GM19025 (cell line): ENCODE measurements around the gene ERAL1.
"Not testable (repeated sequence)": the region's sequence is repeated elsewhere in the genome, so short reads cannot be mapped to it uniquely, and the experiment has no call there.

Experiments
- ATAC-seq: cut with Tn5 transposase; IDR thresholded peaks from one replicate; pipeline ENCODE4 v1.9.1; 2021; ENCODE audit warnings: mild to moderate bottlenecking, low read depth, moderate library complexity; ENCODE audit not compliant: unreplicated experiment

ERAL1 gene

DNA sequence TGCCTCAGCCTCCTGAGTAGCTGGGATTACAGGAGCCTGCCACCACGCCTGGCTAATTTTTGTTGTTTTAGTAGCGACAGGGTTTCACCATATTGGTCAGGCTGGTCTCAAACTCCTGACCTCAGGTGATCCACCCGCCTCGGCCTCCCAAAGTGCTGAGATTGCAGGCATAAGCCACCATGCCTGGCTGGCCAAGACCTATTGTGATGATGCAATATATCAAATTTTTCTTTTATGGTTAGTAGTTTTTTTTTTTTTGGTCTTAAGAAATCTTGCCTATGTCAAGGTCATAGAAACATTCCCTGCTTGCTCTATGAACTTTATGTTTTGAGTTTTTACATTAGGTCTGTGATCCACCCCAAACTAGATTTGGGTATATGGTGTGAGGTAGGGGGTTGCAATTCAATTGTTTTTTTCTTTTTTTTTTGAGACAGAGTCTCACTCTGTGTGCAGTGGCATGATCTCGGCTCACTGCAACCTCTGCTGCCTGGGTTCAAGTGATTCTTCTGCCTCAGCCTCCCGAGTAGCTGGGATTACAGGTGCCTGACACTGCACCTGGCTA, 22.4 kb downstream of the ERAL1 start:
- not testable (repeated sequence) for ATAC-seq

GRCh38 chr17:28878158-28878910, 23.5 kb downstream of the ERAL1 start:
- no peak for ATAC-seq

DNA sequence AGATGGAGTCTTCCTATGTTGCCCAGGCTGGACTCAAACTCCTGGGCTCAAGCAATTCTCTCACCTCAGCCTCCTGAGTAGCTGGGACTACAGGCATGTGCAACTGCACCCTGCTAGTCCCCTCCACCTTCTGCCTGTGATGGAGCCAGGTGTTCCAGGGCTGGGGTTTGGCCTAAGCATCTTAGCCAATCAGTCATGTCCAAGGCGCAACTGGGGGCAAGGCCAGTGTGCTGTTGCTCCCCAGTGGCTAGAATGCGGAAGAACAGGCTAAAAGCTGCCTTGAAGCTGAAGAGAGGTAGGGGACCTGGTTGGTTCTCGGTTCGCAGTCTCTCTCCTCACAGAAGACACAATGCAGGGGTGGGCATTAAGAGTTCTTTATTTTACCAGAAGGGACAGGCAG, 24.2 kb downstream of the ERAL1 start:
- no peak for ATAC-seq

DNA sequence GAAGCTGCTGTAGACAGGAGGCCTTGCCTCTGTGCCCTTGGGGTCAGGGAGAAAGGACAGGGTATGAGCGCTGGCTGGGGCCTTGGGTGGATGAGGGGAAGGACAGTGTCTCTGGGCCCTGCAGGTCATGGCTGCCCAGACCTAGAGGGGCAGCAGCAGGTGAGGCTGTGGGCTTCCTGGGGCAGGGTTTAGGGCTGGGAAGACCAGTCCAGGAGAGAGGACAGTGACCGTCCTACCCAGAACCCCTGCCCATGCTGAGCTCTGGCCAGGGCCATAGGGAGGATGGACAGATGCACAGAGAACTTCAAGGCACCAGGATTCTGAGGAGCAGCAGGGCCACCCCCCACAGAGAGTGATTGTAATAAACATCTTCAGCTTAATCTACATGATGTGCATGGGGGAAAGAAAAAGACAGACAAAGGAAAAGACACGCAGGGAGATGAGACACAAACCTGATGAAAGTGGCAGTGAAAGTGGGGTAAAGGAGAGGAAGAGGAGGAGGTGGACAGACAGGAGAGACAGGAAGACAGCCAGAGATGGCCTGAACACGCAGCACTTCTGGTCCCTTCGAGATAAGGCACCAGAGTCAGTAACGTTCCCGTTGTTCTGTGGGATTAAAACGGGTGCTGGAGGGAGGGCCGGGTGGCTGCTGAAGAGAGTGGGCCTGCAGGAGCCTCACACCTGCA, 25.2 kb downstream of the ERAL1 start:
- no peak for ATAC-seq

DNA sequence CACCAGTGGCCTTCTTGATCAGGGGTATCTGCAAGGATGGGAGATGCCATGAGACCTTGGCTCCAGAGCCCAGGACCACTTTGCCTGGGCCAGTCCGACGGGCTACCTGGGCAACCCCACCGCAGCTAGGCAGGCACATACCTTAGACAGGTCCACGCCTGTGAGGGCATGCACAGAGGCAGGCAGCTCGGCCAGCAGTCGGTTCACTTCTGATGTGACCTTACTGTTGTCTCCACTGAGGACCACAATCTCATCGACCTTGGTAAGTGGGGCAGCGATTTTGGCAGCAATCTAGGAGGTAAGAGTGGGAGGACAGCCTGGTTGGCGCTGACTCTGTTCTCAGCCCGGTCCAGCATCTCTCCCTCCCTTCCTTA, 25.7 kb downstream of the ERAL1 start:
- ATAC-seq = no peak

DNA sequence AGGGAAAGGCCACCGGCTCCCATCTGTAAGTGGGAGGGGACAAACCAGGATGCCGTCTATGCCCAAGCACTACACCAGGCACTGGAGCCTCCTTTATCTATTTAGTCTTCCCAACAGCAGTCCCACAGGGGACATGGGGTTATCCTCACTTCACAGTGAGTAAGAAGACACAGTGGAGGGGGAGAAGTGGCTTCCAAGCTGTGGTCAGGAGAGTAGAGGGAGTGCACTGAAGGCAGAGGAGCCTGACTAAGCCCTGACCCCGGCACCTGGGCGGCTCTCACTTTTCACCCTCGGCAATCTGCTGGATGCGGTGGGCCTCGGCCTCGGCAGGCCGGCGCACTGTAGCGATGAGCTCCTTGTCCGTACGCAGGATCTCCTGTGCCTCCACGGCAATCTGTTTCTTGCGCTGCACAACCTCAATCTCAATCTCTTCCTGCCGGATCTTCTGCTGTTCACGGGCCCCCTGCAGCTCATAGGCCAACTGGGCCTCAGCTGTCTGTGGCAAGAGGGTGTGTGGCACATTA, 26.8 kb downstream of the ERAL1 start:
- no peak for ATAC-seq

DNA sequence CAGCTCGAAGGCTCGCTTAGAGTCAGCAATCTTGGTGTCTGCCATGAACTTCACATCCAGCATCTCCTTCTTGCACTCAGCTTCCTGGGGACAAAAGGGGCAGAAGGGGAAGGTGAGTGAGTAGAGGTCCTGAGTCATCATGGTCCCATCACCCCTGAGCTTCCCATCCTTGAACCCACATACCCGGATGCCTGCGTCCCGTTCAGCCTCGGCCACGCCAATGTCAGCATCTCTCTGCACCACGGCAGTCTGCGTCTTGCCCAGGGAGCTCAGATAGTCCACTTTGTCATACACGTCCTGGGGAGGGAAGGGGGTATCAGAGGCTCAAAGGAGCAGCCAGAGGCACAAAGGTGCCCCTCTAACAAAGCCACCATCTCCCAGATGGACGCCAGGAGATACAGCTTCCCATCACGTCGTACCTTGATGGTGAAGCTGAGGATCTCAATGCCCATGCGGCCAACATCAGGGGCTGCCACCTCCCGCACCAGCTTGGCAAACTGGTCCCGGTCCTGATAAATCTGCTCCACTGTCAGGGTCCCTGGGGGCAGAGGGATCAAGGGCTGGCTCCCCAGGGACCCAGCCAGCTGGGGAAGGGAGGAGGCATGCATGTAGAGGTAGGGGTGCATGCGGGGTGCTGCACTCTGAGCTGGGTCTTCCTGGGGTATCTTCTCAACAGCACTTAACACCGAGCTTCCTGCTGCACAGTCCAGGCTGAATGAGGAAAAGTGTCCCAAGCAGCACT, 27.5 kb downstream of the ERAL1 start:
- no peak for ATAC-seq

- no peak for ATAC-seq
These were observed 29.3 kb downstream of the ERAL1 start for GRCh38 chr17:28883967-28884702.

GRCh38 chr17:28885363-28885762, 30.5 kb downstream of the ERAL1 start:
- no peak for ATAC-seq

GRCh38 chr17:28885951-28886350, 31.1 kb downstream of the ERAL1 start:
- ATAC-seq = no peak

- no peak for ATAC-seq
These were observed 33.2 kb downstream of the ERAL1 start for GRCh38 chr17:28887871-28888471.

GRCh38 chr17:28888832-28889231, 34.0 kb downstream of the ERAL1 start:
- no peak for ATAC-seq

DNA sequence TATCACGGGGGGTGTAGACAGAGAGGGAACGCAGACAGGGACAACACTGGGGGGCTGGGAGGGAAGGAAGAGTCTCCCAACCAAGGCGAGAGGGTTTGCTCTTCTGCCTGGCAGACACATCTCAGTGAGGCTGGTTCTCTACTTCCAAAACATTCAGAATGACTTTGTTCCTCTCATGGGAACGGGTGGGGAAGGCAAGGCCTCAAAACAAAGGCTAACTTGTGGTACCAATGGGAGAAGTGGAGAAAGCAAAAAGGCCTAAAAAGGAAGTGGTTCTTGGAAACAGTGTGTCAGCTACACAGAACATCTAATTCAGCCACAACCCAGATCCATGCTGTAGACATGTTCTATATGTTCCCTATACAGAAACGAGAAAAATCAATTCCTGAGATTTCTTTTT, 35.2 kb downstream of the ERAL1 start:
- no peak for ATAC-seq

- no peak for ATAC-seq
These were observed 36.4 kb downstream of the ERAL1 start for GRCh38 chr17:28891201-28891600.

GRCh38 chr17:28892024-28892423, 37.2 kb downstream of the ERAL1 start:
- ATAC-seq = no peak

DNA sequence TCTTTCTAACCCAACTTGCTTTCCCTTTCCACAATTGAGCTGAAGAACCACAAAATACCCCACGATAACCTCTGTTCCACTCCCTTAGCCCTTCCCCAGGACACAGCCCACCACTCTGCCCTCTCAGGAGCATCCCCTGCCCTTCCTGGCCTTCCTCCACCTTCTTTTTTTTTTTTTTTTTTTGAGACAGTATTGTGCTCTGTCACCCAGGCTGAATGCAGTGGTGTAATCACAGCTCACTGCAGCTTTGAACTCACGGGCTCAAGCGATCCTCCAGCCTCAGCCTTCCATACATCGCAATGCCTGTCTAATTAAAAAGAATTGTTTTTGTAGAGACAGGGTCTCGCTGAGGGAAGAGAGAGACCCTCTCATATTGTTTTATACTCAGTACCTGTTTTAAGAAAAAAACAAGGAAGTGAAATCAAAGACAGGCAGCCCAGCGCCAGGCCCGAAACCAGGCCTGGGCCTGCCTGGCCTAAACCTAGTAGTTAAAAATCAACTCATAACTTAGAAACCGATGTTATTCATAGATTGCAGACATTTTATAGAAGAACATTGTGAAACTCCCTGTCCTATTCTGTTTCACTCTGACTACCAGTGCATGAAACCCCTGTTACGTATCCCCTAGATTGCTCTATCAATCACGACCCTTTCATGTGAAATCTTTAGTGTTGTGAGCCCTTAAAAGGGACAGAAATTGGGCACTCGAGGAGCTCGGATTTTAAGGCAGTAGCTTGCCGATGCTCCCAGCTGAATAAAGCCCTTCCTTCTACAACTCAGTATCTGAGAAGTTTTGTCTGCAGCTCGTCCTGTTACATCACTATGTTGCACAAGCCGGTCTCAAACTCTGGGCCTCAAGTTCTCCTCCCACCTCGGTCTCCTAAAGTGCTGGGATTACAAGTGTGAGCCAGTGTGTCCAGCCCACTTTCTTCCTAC, 38.7 kb downstream of the ERAL1 start:
- ATAC-seq = not testable (repeated sequence)

- ATAC-seq = no peak
These were observed 41.1 kb downstream of the ERAL1 start for GRCh38 chr17:28895794-28896447.

GRCh38 chr17:28896491-28896883, 41.7 kb downstream of the ERAL1 start:
- no peak for ATAC-seq
